CD1c-positive myeloid dendritic cell (primary cell): ENCODE data around the gene ANO7.

Source experiments
- DNase-seq: peaks from one replicate; pipeline ENCODE4 v3.0.0-alpha.2; 2016; ENCODE audit errors: extremely low spot score

The ANO7 gene

DNA sequence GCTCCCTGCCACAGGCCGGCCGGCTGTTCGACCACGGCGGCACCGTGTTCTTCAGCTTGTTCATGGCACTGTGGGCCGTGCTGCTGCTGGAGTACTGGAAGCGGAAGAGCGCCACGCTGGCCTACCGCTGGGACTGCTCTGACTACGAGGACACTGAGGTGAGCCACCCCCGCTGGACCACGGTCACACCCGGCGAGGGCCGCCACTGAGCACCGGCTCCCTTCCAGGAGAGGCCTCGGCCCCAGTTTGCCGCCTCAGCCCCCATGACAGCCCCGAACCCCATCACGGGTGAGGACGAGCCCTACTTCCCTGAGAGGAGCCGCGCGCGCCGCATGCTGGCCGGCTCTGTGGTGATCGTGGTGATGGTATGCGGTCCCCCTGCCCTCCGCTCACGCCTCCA lies 20.8 kb downstream of the ANO7 start:
- DNase-seq = no peak

DNA sequence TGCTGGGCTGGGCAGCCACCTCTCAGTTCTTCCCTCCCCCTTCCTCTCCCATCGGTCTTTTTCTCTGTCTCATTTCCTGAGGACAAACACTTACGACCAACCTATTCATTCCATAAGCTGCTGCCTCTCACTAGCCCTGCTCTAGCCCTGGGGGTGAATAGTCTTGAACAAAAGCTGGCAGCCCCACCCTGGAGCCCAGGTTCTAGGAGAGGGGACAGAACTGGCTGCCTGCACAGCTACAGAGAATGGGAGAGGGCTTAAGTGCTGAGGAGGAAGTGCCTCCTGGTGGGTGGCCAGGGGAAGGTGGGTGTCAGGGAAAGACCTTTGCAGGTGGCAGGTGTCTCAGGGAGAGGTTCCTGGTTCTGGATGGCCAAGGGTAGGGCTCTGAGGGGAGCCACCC lies 22.8 kb downstream of the ANO7 start:
- DNase-seq = no peak

DNA sequence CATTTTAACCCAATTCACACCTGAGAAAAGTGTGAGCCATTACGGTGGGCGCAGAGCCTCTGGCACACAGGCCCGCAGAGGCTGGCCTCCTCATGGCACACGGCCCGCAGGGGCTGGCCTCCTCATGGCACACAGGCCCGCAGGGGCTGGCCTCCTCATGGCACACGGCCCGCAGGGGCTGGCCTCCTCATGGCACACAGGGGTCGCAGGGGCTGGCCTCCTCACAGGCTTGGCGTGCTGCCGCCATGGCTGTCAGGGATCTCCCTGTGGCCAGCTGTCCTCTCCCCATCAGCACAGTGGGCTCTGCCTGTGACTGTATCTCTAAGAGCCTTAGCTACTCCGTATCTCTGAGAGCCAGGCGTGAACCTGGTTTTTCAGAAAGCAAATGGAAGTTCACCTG lies 24.6 kb downstream of the ANO7 start:
- DNase-seq = no peak

DNA sequence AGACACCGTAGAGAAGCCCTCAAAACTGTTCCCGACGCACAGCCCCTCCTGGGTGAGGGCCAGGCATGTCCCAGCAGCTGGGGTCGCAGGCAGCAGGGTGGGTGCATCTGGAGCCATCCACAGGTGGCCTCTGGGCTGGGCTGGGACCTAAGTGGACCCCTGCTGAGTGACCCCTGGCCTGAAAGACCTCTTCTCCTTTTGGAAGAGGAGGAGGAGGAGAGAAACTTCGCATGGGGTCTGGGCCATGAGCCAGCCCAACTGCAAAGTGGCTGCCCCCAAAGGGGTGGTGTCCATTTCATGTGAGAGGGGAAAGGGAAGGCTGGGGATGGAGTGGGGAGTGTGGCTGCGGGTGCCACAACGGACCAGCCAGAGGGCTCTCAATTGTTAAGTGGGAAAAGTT lies 25.1 kb downstream of the ANO7 start:
- no peak for DNase-seq

DNA sequence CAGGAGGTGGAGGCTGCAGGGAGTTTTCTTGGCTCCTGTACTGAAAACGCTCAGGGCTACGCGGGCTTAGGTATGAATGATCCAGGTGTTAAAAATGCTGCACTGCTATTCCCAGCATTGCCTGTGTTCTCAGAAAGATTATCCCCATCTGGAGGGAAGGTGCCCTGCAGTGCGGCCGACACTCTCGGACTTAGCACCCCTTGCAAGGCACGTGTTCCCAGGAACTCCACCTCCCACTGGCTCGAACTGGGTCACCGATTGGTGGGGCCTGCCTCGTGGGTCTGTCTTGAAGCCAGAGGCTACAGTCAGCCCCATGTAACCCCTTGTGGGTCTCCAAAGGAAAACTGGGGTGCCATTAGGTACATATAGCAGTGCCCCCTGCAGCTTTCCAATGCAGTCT lies 25.7 kb downstream of the ANO7 start:
- no peak for DNase-seq

DNA sequence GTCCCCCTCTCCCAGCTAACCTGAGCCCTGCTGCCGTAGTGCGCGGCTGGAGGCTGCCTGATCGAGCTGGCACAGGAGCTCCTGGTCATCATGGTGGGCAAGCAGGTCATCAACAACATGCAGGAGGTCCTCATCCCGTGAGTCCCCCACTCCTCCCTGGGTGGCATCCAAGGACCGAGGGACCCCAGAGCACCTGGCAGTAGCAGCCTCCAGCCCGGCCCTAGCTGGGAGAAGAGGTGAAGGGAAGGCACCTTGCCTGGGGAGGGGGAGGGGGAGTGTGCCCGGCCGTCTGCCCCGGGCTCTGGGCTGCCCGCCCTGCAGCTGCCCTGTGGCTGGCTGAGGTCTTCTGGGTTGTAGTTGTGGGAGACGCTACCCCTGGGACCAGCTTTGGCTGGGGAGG lies 26.3 kb downstream of the ANO7 start:
- no peak for DNase-seq

DNA sequence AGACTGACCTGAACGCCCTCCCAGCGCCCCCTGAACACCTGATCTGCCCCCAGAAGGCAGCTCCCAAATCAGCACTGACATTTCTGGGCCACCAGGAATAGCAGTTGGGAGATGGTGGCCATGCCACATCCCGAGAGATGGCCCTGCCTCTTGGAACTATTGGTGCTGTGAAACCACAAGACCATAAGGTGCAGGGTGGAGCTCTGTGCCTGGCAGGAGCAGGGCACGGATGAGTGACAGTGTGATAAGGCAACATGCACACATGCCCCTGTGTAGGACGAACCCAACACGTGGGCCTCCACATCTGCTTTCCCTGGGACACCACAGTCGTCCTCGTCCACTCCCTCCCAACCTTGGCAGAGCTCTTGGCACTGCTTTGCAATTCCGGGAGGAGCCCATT lies 26.9 kb downstream of the ANO7 start:
- no peak for DNase-seq

DNA sequence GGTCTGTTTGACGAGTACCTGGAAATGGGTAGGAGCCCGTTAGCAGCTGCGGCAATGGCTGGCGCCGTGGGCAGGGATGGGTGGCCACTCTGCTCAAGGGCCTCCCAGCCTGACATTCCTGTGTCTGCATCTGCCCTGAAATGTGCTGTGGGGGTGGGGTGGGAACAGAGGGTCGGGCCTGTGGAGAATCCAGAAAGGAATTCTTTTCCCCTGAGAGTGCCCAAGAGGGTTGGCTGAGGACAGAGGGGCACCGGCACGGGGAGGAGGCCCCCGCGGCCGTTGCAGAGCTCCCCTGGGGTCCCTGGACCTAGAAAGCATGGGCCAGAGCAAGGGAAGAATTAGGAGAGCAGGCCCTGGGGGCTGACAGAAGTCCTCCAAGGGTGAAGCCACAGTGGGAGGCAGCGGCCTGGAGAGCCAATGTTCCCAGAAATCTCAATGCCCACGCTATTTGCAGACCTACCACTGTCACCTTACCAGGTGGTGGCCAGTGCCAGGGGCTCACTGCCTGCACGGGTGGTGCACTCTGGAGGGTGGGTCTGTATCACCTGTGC lies 27.8 kb downstream of the ANO7 start:
- DNase-seq = no peak

DNA sequence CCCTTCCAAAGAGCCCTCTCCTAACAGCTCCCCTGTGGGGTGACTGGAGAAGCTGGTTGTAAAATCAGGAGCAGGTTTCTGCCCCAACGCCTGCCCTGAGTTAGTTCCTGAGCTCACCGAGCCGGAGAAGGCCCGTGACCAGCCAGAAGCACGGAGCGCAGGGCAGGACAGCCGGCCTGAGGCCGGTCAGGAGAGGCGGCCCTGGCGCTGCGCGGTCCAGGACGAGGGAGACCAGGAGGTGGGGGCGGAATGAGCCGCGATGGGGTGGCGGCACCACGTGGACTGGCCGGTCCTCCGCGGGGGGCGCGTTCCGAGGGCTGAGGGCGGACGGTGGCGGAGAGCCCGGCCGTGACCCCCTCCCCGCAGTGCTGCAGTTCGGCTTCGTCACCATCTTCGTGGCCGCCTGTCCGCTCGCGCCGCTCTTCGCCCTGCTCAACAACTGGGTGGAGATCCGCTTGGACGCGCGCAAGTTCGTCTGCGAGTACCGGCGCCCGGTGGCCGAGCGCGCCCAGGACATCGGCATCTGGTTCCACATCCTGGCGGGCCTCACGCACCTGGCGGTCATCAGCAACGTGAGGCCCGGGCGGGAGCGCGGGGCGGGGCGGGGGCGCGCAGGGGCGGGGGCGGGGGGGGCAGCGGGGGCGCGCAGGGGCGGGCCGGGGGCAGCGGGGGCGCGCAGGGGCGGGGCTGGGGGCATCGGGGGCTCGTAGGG lies 29.0 kb downstream of the ANO7 start:
- DNase-seq = peak; percentile 67

DNA sequence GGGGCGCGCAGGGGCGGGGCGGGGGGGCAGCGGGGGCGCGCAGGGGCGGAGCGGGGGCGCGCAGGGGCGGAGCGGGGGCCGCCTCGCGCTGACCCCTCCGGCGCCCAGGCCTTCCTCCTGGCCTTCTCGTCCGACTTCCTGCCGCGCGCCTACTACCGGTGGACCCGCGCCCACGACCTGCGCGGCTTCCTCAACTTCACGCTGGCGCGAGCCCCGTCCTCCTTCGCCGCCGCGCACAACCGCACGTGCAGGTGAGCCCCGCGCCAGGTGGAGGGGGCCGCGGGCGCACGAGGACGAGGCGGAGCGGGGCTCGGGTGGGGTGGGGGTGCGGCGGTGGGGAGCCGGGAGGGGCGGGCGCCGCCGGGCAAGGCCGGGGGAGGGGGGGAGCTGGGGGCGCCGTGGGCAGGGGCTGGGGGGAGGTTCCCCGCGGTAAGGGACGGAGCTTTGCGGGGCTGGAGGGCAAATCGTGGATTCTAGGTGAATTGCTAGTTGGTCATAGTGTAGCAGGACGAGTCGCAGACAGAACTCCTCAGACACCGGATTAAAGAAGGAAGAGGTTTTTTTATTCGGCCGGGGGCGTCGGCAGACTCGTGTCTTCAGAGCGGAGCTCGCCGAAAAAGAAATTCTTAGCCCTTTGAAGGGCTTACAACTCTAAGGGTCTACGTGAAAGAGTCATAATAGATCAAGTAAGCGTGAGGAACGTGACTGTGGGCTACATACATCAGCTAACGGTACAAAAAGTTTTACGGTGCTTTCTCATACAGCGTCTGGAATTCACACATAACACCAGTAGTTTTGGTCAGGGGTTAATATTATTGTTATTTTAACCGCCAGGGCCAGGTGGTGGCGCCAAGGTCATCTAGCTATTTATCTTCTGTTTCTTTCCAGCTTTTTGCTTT lies 29.9 kb downstream of the ANO7 start:
- DNase-seq = peak; percentile 76

DNA sequence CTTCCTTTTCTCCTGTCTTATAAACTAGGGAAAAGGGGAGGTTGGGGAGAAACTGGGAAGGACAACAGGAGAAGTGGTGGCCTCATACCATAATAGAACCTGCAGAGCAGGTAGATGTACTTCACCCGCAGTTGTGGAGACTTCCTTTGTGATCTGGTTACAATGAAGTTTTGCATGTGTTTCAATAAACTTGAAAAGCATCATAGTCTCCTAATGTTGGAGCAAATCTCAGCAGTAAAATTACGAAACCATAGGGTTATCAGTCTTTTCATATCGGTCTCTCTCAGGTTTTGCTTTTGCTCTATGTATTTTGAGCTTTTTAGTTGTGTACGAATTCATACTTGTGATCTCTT lies 30.5 kb downstream of the ANO7 start:
- DNase-seq = no peak

DNA sequence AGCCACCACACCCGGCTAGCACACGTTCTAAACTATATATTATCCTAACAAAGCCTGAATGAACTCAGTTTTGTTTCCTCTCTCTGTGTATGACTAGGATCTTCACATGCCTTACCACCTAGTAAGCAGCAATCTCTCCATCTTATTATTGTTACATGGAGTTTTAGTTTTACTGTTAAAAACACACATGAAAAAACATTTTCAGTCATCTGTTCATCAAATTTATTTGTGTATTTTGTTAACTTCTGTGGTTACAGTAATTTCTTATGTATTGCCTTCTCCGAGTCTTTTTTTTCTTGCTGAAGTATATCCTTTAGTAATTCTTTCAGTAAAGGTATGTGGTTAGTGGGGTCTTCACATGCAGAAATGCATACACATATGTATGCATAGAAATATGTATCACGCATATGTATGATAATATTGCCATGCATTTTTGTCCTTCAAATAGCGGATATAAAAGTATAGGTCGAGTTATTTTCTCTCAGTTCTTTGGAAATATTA lies 31.4 kb downstream of the ANO7 start:
- DNase-seq = no peak

DNA sequence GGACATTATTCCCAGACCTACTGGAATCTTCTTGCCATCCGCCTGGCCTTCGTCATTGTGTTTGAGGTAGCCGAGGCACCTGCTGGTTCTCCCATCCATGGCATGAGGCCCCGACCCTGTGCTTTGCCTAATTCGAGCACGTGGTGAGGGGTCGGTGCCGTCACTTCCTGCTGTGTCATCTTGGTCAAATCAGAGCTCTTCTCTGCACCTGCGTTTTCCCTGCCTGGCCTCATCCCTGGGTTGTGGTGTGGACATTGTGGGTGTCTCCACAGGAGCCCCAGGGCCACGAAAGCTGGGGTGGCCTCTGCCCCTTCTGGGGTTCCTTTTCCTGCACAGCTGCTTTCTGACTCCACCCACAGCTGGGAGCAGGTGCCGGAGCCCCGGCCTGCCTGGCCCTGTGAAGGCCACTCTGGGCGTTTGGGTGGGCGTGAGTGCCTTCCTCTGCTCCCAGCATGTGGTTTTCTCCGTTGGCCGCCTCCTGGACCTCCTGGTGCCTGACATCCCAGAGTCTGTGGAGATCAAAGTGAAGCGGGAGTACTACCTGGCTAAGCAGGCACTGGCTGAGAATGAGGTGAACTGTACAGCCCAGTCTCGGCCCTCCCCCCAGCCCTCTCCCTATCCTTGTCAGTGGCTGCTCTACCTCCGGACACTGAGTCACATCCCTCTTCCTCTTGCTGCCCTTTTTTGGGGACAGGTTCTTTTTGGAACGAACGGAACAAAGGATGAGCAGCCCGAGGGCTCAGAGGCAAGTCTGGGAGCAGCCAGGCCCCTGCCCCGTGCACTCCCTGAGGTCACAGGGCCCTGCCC lies 34.9 kb downstream of the ANO7 start:
- peak; percentile 20 for DNase-seq

DNA sequence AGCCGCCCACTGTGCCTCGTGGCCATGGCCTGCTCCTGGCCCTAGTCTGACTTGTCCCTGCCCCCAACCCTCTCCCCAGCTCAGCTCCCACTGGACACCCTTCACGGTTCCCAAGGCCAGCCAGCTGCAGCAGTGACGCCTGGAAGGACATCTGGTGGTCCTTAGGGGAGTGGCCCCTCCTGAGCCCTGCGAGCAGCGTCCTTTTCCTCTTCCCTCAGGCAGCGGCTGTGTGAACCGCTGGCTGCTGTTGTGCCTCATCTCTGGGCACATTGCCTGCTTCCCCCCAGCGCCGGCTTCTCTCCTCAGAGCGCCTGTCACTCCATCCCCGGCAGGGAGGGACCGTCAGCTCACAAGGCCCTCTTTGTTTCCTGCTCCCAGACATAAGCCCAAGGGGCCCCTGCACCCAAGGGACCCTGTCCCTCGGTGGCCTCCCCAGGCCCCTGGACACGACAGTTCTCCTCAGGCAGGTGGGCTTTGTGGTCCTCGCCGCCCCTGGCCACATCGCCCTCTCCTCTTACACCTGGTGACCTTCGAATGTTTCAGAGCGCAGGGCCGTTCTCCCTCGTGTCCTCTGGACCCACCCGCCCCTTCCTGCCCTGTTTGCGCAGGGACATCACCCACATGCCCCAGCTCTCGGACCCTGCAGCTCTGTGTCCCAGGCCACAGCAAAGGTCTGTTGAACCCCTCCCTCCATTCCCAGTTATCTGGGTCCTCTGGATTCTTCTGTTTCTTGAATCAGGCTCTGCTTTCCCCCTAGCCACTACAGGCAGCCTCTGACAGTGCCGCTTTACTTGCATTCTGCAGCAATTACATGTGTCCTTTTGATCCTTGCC lies 35.8 kb downstream of the ANO7 start:
- DNase-seq = no peak

DNA sequence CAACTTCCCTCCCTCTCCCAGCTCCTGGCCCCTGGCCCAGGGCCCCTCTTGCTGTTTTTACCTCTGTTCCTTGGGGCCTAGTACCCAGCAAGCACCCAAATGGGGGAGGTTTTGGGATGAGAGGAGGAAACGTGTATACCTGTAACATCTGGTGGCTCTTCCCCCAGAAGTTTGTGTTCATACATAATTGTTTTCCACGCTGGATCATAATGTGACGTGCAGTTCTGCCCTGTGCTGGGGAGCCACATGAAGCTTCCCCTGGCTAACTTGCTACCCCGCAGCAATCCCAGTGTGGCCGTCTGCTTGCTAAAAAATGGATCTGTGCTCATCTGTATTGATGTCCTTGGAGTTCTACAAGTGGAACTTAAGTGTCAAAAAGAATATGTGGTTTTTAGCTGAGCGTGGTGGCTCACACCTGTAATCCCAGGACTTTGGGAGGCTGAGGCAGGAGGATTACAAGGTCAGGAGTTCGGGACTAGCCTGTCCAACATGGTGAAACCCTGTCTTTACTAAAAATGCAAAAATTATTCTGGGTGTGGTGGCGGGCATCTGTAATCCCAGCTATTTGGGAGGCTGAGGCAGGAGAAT lies 36.5 kb downstream of the ANO7 start:
- no peak for DNase-seq

DNA sequence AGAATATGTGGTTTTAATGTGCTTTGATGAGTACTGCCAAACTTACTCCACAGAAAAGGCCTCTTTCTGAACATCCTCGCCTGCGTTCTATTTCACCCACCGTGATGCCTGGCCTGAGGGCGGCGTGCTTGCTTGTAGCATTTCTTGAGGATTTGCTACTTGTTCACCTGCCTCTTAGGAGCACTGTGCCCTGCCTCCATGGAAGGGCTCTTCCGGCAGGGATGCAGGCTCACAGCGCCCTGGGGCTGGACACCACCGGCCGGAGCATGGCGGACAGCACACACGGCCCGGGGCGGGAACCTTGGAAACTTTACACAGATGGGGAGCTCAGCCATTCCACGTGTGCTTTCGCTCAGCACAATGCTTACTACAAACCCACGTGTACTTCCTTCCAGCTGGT lies 37.1 kb downstream of the ANO7 start:
- DNase-seq = no peak

DNA sequence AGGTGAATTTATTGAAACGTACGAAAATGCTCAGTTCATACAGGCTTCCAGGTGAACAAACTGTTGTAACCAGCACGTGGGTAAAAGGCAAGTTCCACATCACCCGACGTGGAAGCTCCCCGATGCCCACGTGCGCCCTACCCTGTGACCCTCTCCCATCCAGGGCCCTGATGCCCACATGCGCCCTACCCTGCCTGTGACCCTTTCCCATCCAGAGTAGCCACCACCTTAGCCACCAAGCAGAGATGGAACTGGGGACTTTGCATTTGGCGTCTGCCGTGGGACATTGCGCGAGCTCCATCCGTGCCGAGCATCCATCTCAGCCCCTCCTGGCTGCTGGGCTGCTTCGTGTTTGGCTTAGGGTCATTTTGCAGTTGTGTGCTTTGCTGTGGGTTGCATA lies 37.5 kb downstream of the ANO7 start:
- no peak for DNase-seq

DNA sequence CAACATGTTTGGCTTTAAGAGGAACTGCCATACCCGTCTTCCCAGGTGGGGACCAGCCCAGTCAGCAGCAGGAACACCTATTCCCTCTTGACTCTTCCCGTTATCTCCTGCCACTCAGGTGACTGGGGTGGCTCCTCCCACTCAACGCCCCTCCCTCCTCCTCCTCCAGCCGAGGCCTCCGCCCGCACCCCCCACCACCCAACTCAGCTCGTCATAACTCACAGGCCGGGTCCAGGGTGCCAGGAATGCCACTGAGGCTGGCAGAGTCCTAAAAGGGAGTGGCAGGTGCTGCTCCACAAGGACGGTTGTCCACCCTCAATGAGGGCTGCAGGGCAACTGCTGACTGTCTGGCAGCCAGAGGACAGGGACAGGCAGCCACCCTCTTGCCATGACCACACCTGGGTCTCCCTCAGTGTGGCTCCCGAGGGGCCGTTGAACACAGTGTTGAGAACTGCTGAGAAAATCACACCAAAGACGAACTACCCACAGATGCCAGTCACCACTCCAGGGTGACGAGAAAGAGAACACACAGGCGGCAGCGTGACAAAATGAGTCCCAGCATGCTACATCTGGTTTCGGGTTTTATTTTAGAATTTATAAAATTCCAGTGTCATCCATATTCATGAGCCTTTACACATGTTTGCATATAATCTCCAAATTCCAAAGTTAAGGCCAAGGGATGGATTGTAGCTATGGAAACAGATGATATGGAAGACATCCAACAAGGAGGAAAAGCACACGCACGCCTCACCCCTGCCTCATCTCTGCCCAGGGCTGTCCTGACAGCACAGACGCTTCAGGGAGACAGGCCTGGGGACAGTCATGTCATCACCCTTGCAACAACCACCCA lies 38.5 kb downstream of the ANO7 start:
- DNase-seq = no peak

DNA sequence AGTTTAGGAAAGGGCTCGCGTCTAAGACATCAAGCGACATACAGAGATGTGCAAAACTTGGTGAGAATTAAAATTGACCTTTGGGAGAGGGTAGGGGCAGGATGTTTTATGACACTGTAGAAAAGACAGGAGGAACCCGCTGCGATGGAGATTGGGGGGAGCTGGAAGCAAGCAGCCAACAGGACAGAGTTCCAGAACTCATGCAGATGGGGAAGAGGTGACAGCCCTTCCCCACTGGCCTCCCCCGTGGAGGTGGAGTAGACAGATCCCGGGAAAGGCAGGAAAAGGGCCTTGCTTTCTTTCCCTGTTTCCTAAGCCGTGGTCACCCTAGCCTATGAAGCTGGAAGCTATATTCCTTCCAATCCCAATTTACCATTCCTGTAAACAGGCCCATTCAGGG lies 39.1 kb downstream of the ANO7 start:
- no peak for DNase-seq
